ELR (cell line): ENCODE data around the gene PRRG1.
"Not testable (repeated sequence)": the region's sequence is repeated elsewhere in the genome, so short reads cannot be mapped to it uniquely, and the experiment has no call there.

Source experiments
- DNase-seq: peaks from one replicate; pipeline ENCODE4 v3.0.0-alpha.2; 2015; ENCODE audit warnings: low read depth

Gene PRRG1

DNA sequence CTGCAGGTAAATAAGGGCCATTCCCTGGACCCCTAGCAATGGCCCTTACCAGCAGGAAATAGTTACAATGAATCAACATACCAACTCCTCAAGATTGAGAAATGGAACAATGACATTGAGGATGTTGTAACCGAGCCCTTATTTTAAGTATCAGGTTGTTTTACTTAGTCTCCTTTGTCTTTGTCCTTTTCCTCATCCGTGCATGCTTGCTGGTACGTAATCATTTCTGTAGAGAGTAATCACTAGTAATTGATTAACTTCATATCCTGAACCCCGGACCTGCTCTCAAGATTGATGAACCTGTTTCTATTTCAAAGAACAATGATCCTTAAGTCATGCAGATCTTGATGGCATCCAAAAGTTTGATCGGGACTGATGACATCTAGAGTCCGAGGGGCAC, 123.7 kb downstream of the PRRG1 start:
- DNase-seq = no peak

DNA sequence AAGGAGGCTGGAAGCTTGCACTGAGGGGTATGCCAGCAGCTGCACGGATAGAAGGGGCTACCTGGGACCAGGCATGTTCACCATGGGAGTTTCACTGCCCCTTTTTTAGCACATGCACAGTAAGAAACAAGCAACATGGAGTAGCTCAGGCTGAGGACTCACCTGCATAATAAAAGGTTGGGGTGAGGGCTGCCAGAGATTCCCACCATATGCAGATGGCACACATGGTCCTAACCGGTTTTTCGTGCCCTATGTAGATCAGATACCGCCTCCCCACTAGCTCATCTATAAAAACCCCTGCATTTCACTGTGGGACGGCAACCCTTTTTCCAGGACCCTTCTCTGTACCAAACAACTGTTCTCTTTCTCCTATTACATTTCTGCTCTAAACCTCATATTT, 125.3 kb downstream of the PRRG1 start:
- DNase-seq = no peak

DNA sequence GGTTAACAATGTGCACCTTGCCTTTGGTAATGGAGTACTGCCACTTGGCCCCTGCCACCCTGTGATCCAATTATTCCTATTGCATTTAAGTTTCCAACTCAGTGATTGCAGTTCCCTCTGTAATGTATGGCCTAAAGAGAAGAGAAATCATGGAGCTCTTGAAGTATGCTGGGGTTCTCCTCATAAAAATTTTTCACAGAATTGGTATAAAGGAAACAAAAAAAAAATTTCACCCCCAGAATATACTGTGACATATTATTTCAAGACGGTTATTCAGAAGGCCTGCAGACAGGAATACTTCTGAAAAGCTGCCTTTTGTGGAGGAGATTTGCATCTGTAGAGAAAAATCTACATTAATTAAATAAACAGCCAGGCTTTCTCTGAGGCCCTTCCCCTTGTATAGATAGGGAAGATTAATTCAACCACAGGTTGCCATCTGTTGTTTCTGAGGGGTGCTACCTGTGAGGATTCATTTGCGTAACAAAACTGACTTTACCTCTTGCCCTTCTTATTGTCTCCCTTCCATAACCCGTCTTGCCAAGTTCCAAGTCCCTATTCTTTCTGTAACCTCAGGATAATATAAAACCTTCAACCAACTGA, 127.5 kb downstream of the PRRG1 start:
- no peak for DNase-seq

DNA sequence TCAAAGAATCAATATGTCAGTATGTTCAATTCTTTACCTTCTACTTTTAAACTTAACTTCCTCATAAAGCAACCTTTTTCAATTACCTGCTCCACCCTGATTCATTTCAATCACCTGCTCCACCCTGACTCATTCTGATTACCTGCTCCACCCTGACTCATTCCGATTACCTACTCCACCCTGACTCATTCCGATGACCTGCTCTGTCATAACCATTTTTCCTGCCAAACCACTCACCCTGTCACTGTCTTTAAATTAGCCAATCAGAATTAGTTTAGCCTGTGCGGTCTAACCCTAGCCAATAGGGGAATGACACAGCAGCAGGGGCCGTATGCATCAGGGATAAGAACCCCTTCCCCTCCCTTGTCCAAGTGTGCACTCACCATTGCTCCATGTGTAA, 135.2 kb downstream of the PRRG1 start:
- not testable (repeated sequence) for DNase-seq

DNA sequence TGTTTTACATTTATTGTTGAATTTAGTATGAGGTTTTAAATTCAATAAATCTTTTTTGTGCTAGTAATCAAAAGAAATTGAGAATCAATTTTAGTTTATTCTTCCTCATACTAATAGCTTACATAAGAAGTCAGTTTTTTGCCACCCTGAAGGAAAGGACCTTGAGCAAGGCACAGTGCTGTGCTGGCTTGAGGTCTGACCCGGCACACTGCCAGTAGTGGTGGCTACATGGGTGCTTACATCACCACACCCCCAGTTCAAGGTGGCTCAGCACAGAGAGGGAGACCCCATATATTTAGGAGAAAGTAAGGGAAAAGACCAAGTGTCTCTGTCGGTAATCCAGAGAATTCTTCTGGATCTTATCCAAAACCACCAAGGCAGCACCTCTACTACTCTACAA, 136.3 kb downstream of the PRRG1 start:
- DNase-seq = no peak

DNA sequence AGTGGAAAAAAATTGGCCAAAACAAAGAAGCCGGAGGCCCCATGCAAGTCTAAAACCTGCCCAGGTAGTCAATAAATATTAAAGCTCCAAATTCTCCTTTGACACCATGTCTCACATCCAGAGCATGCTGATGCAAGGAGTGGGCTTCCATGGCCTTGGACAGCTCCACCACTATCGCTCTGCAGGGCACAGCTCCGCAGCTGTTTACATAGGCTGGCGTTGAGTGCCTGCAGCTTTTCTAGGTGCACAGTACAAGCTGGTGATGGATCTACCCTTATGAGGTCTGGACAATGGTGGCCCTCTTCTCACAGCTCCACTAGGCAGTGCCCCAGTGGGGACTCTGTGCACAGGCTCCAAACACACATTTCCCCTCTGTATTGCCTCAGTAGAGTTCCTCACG, 138.1 kb downstream of the PRRG1 start:
- DNase-seq = no peak

DNA sequence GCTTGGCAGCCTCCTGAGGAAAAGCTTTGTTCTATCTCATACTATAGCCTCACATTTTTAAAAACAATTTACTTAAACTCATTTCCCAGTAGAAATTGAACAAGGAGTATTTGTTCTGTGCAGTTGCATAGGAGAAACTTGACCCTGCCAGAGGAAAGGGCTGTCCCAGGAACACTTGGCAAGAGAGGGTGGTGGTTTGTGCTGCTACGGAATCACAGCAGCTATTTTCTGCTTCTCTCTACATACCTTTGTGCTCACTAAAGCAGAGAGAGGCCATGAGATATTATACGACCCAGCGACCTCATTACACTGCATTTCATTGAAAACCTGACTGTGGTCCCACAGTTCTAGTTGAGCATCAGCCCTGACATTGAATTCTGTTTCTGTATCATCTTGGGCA, 139.2 kb downstream of the PRRG1 start:
- DNase-seq = no peak

DNA sequence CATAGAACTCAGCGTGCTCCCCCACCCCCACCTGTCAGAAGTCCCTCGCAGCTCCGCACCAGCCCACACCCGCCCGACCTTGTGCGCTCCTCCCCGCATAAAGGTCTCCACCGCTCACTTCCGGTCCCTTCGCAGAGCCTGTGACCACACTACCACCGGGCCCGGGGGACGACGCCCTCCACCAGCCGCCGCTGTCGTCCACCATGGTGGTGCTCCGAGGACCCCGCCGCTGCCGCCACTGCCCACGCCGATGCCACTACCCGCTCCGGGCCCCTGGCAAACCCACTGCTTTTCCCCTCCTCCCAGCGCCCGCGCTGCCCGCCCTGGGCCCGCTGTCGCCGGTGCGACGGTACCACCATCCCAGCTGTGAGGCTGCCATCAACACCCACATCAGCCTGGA, 142.5 kb downstream of the PRRG1 start:
- no peak for DNase-seq

DNA sequence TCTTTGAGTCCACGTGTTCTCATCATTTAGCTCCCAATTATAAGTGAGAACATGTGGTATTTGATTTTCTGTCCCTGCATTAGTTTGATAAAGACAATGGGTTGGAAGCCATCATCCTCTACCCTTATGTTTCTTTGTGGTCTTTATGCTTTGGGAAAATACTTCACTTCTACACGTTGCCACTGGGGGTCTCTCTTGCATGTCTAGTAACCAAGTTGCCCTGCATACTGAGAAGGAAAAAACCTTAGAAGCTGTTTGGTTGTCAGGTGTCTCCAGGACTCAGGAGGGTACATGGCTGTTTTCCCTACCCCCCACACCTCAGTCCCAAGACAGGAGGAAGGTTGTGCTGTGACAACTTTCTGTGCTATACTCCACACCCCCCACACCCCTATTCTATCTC, 146.6 kb downstream of the PRRG1 start:
- DNase-seq = peak; percentile 4

DNA sequence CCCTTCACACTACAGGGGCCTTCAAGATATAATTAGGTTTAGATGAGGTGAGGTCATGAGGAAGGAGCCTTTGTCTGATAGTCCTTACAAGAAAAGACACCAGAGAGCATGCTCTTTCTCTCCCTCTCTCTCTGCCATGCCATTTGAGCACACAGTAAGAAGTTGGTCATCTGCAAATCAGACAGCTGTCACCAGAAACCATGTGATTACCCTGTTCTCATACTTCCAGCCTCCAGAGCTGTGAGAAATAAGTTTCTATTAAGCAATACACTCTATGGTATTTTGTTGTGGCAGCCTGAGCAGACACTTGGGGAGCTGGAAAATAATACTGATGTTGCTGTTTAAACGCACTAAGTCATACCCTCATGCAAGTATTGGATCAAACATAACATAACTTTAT, 148.0 kb downstream of the PRRG1 start:
- DNase-seq = not testable (repeated sequence)

DNA sequence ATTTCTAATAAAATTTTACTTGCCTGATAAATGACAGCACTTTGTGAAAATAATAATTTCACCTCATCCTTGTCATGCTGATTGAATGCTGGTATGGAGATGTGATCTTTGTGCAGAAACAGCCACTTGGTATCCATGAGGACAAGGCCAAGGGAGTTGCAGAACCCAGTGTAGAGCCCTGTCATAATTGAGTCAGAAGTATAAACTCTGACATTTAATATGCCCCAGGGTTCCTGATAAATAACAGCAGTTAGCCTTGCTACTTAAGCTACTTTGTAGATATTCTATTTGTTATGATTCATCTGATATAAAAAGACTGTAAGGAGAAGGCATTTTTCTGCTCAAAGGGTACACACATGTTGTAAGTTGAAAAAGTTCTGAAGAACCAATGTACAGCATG, 149.2 kb downstream of the PRRG1 start:
- DNase-seq = not testable (repeated sequence)

DNA sequence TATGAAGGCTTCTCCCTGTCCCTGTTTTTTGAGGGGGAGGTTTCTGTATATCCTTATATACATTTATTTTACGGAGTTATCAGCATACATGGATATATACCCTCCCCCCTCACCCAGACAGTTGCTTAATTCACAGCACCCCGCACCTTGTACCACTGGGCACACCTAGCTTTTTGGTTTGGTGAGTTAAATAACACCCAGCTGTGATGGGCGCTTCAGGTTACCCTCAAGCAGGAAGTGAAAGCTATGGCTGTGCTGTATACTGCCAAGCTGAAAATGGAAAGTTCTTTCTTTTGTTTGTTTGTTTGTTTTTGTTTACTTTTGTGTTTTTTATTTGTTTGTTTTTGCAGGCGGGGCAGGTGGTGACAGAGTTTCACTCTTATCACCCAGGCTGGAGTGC, 150.5 kb downstream of the PRRG1 start:
- not testable (repeated sequence) for DNase-seq

DNA sequence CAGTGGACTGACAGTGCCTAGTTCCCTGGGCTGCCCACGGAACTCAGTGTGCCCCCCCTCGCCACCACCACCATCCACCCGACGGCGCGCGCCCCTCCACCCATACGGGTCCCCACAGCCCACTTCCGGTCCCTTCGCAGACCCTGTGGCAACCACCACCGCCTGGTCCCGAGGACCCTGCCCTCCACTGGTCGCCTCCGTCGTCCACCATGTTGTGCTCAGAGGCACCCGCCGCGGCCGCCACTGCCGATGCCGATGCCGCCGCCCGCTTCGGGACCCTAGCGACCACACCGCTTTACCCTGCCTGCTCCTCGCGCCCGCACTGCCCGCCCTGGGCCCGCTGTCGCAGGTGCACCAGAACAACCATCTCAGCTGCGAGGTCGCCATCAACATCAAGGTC, 155.8 kb downstream of the PRRG1 start:
- no peak for DNase-seq
